NOMO-1 treated with DMSO at 0.1 percent for 48 hours (cell line): ENCODE results near the gene LARGE1.

Source experiments
- DNase-seq: peaks from one replicate; lab custom pipeline; 2025; ENCODE audit not compliant: unreplicated experiment; lab: John Stamatoyannopoulos, UW

Gene LARGE1

DNA sequence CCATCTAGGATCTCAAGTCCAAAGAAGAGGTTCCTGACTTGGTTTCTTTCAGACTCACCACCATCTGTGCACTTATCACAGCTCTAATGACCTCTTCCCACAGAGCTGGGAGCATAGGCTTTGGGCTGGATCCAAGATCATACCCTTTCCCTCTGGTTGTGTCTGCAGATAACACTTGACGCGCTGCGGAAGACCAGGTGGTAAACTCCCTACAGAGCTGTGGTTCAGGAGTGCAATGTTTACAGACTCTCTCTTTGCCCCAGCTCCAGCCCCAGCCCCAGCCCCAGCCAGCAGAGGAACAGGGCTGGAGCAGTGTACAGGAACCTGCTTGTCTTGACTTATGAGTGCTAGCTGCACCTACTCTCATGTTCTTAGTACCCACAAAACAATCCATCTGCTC lies 587.7 kb downstream of the LARGE1 start:
- no peak for DNase-seq

DNA sequence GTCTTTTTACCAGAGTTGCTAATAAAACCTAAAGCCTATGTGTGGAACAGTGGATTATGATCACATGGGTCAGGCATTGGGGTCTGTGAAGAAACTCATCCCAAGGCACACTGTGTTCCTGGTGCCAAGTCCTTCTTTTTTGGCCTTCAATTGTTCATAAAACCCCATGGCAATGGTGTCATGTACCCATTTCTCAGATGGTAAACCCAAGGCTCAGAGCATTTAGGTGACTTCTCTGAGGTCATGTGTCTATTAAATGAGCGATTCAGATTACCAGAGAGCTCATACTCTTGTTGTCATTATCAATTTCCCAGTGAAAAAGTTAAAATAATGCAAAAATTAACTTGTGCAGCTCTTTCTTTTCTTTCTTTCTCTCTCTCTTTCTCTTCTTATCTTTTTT lies 589.3 kb downstream of the LARGE1 start:
- no peak for DNase-seq

- no peak for DNase-seq
Measured at GRCh38 chr22:33330534-33330933, 589.7 kb downstream of the LARGE1 start.

GRCh38 chr22:33329398-33329797 lies 590.9 kb downstream of the LARGE1 start:
- no peak for DNase-seq

DNA sequence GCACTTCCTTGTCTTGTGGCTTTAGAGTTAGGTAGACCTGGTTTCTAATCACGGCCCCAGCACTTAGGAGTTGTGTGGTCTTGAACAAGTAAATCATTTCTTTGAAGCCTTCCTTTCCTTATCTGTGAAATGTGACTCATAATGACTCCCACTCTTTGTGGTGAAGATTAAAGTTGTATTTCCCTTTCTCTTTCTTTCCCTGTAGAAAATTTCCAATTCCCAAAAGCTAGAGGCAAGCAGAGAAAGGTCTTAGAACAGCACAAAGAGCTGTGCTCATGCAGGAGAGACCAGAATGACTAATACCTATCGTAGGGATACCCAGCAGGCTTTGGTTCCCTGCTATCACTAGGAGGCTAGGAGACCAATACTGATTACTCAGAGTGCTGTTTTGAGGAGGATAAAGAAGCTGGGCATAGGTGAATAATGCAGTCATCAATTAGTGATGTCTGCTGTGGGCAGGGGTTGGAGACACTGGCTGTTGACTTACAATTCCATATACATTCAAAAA lies 591.4 kb downstream of the LARGE1 start:
- DNase-seq = no peak

- DNase-seq = no peak
Measured at GRCh38 chr22:33327348-33327860, 592.9 kb downstream of the LARGE1 start.

- no peak for DNase-seq
Measured at GRCh38 chr22:33326540-33327295, 593.6 kb downstream of the LARGE1 start.

DNA sequence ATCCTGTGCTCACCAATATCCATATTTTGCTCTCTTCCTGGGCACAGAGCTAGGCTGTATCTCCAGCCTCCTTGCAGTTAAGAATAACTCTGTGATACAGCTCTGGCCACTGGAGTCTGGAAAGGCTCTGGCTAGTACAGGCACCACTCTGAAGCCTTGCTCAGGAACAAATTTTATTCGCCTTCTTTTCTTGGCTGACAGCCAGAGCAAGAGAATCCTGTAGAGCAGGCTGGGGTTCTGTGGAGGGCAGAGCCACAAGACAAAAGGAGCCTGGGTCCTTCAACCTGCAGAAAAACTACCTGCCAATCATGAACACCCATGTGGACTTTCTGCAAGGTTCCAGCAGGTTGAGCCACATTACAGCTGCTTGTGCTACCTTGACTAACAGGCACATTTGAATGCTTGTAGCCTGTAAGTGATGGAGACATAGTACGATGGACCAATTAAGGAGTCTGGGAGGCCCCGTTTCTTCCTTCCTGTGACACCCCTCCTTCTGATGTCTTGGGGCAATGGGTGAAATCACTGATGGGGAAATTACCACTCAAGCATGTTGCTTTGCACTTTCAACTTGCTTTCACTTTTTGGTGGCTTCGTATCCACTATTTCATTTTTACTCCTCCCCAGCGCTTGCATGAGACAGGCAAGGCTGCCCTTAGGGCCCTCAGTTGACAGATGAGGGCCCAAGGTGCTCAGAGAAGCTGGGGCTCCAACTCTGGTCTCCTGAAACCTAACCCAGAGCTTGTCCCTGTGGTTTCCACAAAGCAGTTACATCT lies 594.9 kb downstream of the LARGE1 start:
- no peak for DNase-seq

- no peak for DNase-seq
Measured at GRCh38 chr22:33324228-33324627, 596.0 kb downstream of the LARGE1 start.

DNA sequence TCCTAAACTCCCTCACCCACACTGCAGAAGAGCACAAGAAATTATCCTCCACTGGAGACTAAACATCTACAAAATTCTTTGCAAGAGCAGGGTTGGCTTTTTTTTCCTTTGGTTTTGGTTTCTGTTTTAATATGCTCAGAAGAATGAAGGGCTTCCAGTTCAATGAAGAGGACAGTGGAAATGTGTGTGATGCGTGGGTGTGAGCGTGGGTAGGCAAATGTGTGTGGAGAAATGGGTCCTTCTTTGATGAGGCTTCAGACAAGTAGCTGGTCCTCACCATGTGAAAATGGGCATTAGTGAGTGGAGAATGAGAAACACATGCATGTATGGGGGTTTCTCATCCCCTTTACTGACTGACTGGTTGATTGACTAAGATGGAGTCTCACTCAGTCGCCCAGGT lies 598.8 kb downstream of the LARGE1 start:
- DNase-seq = no peak

DNA sequence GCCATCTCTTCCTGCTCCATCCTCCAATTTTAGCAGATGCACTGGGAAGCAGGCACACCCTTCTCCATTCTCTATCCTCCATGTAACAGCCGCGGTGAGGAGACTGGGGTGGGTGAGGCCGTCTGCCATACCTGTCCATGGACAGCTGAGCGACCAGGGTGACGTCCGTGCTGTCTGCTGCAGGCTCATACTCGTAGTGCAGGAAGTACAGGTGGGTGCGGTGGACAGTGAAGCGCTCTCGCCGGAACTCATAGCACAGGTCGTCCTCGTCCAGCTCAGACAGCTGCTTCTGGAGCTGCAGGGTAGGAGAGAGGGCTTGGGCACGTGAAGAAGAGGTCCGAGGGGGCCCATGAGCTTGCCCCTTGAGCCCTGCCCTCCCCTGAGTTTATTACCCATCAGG lies 604.3 kb downstream of the LARGE1 start:
- DNase-seq = no peak

DNA sequence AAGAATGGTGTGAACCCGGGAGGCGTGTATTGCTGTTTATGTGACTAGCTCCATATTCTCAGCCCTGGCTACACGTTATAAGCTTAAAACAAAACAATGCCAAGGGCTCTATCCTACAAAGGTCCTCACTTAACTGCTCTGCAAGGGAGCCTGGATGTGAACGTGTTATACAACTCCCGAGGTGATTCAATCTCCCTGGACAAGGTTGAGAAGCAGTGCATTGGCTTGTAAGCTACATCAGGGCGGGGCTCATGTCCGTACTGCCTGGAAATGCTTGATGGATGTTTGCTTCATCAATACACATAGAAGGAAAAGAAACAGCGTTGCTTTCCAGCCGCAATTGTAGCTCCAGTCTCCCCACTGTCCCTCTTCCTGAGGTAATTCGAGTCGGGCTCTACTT lies 605.2 kb downstream of the LARGE1 start:
- no peak for DNase-seq

DNA sequence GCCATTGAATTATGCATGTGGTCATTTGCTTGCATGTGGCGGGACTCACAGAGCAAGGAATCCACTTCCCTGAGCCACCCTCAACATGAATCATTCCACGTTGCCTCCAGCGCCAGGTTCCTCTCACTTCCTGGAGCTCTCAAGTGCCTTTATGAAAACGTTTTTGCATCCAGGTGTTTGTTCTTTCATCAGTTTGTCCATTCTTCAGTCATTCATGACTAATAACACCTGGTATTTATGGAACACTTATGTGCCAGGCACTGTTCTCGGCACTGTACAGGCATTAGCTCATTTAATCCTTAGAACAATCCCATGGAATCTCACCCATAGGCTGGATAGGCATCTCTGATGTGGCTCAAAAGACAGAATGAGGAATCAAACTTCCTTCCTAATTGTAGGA lies 606.0 kb downstream of the LARGE1 start:
- DNase-seq = no peak

GRCh38 chr22:33303099-33303498 lies 617.2 kb downstream of the LARGE1 start:
- DNase-seq = peak; percentile 6

DNA sequence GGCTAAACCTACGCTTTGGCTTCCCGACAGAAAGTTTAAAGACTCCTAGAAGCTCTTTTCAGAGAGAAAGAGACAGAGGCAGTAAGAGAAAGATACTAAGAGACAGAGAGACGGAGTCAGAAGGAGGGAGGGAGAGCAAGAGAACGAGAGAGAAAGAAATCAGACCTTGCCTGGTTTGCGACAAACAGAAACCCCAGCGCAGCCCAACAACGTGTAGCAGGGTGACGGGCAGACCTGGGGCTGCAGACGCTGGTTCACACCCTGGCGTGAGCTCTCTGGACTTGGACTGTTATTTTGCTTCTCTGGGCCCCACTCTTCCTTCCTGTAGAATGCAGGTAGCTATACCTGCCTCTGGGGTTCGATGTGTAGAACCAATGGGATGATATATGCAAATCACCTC lies 617.7 kb downstream of the LARGE1 start:
- DNase-seq = no peak

- DNase-seq = peak; percentile 47
Measured at GRCh38 chr22:33302049-33302545, 618.2 kb downstream of the LARGE1 start.

- no peak for DNase-seq
Measured at GRCh38 chr22:33300165-33300564, 620.1 kb downstream of the LARGE1 start.

- peak; percentile 89 for DNase-seq
Measured at GRCh38 chr22:33299245-33299956, 620.9 kb downstream of the LARGE1 start.

DNA sequence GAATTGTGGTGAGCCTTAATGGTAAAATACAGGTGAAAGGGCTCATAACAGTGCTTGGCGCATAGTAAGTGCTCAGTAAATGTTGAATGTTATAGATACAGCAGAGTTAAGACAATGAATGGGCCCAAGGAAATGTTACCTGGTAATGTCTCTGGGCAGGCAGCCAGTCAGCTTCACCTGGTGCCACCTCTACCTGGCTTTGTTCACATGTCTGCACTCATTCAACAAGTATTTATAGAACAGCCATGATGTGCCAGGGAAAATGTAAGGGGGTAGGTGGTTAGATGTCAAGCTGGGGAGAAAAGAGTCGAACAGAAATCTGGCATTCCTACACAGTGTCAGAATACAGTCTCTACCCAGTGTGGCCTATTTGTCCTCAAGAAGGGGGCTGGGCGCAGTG lies 623.3 kb downstream of the LARGE1 start:
- DNase-seq = no peak

DNA sequence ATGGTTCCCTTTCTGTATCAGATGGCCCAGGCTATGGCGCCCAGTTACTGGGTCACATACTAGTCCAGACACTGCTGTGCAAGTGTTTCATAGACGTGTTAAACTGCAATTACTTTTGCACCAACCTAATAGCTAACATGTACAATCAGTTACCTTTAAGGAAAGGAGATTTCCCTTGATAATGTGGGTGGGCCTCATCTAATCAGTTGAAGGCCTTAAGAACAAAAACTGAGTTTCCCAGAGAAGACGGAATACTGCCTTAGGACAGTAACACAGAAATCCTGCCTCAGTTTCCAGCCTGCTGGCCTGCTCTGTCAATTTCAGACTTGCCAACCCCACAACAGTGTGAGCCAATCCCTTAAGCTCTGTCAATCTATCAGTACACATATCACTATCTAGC lies 632.2 kb downstream of the LARGE1 start:
- no peak for DNase-seq

- no peak for DNase-seq
Measured at GRCh38 chr22:33275073-33275443, 645.2 kb downstream of the LARGE1 start.
